ENCODE measurements around the gene TMEM130.

The TMEM130 gene

GRCh38 chr7:98840722-98841121, 29.1 kb downstream of the TMEM130 start:
- no peak for DNase-seq (ENCODE audit: low spot score)

- DNase-seq (ENCODE audit: low spot score) = no peak
Observed at GRCh38 chr7:98840096-98840495, 29.7 kb downstream of the TMEM130 start.

- DNase-seq (ENCODE audit: low spot score) = no peak
Observed at GRCh38 chr7:98837630-98837972, 32.2 kb downstream of the TMEM130 start.

- no peak for DNase-seq (ENCODE audit: low spot score)
Observed at GRCh38 chr7:98836811-98837629, 32.8 kb downstream of the TMEM130 start.

- no peak for DNase-seq (ENCODE audit: low spot score)
Observed at GRCh38 chr7:98834949-98835348, 34.9 kb downstream of the TMEM130 start.

GRCh38 chr7:98833022-98833421, 36.8 kb downstream of the TMEM130 start:
- no peak for DNase-seq (ENCODE audit: low spot score)

- DNase-seq (ENCODE audit: low spot score) = peak; percentile 24
Observed at GRCh38 chr7:98831641-98832221, 38.1 kb downstream of the TMEM130 start.

- DNase-seq (ENCODE audit: low spot score) = no peak
Observed at GRCh38 chr7:98830972-98831548, 38.8 kb downstream of the TMEM130 start.

- DNase-seq (ENCODE audit: low spot score) = no peak
Observed at GRCh38 chr7:98828368-98828767, 41.4 kb downstream of the TMEM130 start.

GRCh38 chr7:98827258-98827657, 42.6 kb downstream of the TMEM130 start:
- DNase-seq (ENCODE audit: low spot score) = no peak

GRCh38 chr7:98826811-98827231, 43.0 kb downstream of the TMEM130 start:
- no peak for DNase-seq (ENCODE audit: low spot score)

- DNase-seq (ENCODE audit: low spot score) = no peak
Observed at GRCh38 chr7:98826387-98826786, 43.4 kb downstream of the TMEM130 start.

GRCh38 chr7:98823226-98823625, 46.6 kb downstream of the TMEM130 start:
- no peak for DNase-seq (ENCODE audit: low spot score)

- no peak for DNase-seq (ENCODE audit: low spot score)
Observed at GRCh38 chr7:98821348-98821747, 48.5 kb downstream of the TMEM130 start.

- no peak for DNase-seq (ENCODE audit: low spot score)
Observed at GRCh38 chr7:98816967-98817710, 52.7 kb downstream of the TMEM130 start.

- no peak for DNase-seq (ENCODE audit: low spot score)
Observed at GRCh38 chr7:98816241-98816640, 53.6 kb downstream of the TMEM130 start.

GRCh38 chr7:98815313-98815712, 54.5 kb downstream of the TMEM130 start:
- DNase-seq (ENCODE audit: low spot score) = no peak

GRCh38 chr7:98811299-98811698, 58.5 kb downstream of the TMEM130 start:
- DNase-seq (ENCODE audit: low spot score) = no peak

- DNase-seq (ENCODE audit: low spot score) = no peak
Observed at GRCh38 chr7:98810153-98810802, 59.5 kb downstream of the TMEM130 start.

GRCh38 chr7:98808751-98809460, 60.9 kb downstream of the TMEM130 start:
- DNase-seq (ENCODE audit: low spot score) = no peak

Data from CD4-positive, alpha-beta T cell treated with Interleukin-15 for 4 hours (primary cell).